ENCODE results near the gene OSBPL1A. TPM values are rescaled to one million over a fixed set of nuclear protein-coding genes. Genes with fewer than 3 reads are reported as not detected.
"Not testable (repeated sequence)": the region's sequence is repeated elsewhere in the genome, so short reads cannot be mapped to it uniquely, and the experiment has no call there.

The OSBPL1A gene
- total and polyA plus RNA-seq, 2 donors from 2014 or later, result 27.0 to 40.3 TPM

DNA sequence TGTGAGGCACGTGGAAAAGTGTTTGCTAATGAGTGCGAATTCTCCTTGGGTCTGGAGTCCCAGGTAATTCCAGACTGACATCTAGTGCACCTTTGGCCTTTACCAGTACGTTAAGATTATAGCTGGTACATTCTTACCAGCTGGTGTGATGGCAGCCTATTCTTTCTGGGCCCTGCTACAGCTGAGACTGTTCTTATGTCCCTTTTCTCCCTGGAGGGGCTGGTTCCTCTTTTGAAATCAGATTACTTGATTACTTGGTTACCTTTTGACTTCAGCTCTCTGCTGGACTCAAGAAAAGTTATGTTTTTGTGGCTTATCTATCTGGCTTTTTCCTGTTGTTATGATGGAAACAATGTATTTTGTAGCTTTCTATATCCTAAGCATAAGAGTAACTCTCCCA, 244.2 kb downstream of the OSBPL1A start:
- DNase-seq (no peak), FAIRE-seq (no peak)
- H3K9ac ChIP-seq (ENCODE audit: low read length in 3 of 3), result no peak overlapping the region
- H3K36me3 ChIP-seq (ENCODE audit: control insufficient read depth in 2 of 3, insufficient read depth in 3 of 3, low read length in 3 of 3), result peaks cover 0 to 11% (median 8%) of the 10 kb centered on the region in 3 donors
- no peak overlapping the region for H3K4me3 ChIP-seq (ENCODE audit: low read length in 3 of 3)
- no peaks in the 10 kb centered on the region for H3K27me3 ChIP-seq (ENCODE audit: control insufficient read depth, insufficient read depth, low read length)
- TF ChIP-seq, protein P1, sequence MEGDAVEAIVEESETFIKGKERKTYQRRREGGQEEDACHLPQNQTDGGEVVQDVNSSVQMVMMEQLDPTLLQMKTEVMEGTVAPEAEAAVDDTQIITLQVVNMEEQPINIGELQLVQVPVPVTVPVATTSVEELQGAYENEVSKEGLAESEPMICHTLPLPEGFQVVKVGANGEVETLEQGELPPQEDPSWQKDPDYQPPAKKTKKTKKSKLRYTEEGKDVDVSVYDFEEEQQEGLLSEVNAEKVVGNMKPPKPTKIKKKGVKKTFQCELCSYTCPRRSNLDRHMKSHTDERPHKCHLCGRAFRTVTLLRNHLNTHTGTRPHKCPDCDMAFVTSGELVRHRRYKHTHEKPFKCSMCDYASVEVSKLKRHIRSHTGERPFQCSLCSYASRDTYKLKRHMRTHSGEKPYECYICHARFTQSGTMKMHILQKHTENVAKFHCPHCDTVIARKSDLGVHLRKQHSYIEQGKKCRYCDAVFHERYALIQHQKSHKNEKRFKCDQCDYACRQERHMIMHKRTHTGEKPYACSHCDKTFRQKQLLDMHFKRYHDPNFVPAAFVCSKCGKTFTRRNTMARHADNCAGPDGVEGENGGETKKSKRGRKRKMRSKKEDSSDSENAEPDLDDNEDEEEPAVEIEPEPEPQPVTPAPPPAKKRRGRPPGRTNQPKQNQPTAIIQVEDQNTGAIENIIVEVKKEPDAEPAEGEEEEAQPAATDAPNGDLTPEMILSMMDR (IDR thresholded peaks at IDR 0.05; ENCODE audit: borderline replicate concordance, extremely low read depth, insufficient read depth), result no peak
- no peaks in the 10 kb centered on the region for H3K4me1 ChIP-seq (ENCODE audit: control insufficient read depth in 2 of 3, insufficient read depth in 2 of 3, low read depth in 1 of 3, low read length in 3 of 3)
- intact Hi-C loops (cut with DNase I), result no loop called here
- no peaks in the 10 kb centered on the region for H3K9me3 ChIP-seq (ENCODE audit: control insufficient read depth in 2 of 3, insufficient read depth in 1 of 3, low read length in 3 of 3)
- H3K27ac ChIP-seq (ENCODE audit: low read depth in 2 of 2, low read length in 2 of 2), result no peak overlapping the region

- H3K4me1 ChIP-seq (ENCODE audit: control insufficient read depth in 2 of 3, insufficient read depth in 2 of 3, low read depth in 1 of 3, low read length in 3 of 3); H3K9ac ChIP-seq (ENCODE audit: low read length in 3 of 3); DNase-seq; H3K27me3 ChIP-seq (ENCODE audit: control insufficient read depth, insufficient read depth, low read length); H3K9me3 ChIP-seq (ENCODE audit: control insufficient read depth in 2 of 3, insufficient read depth in 1 of 3, low read length in 3 of 3); FAIRE-seq; H3K4me3 ChIP-seq (ENCODE audit: low read length in 3 of 3); intact Hi-C loops (cut with DNase I); H3K27ac ChIP-seq (ENCODE audit: low read depth in 2 of 2, low read length in 2 of 2); H3K36me3 ChIP-seq (ENCODE audit: control insufficient read depth in 2 of 3, insufficient read depth in 3 of 3, low read length in 3 of 3): not testable (repeated sequence)
These were observed 248.0 kb downstream of the OSBPL1A start for GRCh38 chr18:24149591-24149990.

DNA sequence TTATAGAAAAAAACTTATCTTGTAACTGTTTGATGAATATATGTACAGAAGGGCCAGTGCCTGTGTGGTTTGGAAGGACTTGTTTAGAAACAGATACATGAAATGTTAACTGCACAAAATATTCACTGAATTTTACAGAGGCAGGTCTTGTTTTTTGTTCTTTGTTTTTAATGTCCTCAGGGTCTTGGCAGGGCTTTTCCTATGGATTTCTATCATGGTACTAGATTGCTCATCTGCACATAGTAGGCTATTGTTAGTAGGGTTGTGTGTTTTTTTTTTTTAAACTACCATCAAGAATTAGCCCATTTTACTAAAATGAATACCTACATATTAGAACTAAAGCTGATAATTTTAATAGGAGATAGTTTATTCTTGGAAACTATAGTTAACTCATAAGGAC, 255.2 kb downstream of the OSBPL1A start:
- TF ChIP-seq, protein P1 (IDR thresholded peaks at IDR 0.05; ENCODE audit: borderline replicate concordance, extremely low read depth, insufficient read depth), result no peak
- H3K27me3 ChIP-seq (ENCODE audit: control insufficient read depth, insufficient read depth, low read length), result no peaks in the 10 kb centered on the region
- no peak for DNase-seq
- no peak overlapping the region for H3K9ac ChIP-seq (ENCODE audit: low read length in 3 of 3)
- H3K4me1 ChIP-seq (ENCODE audit: control insufficient read depth in 2 of 3, insufficient read depth in 2 of 3, low read depth in 1 of 3, low read length in 3 of 3), result peaks cover 0 to 3% (median 2%) of the 10 kb centered on the region in 3 donors
- H3K9me3 ChIP-seq (ENCODE audit: control insufficient read depth in 2 of 3, insufficient read depth in 1 of 3, low read length in 3 of 3), result no peaks in the 10 kb centered on the region
- intact Hi-C loops (cut with DNase I), result no loop called here
- H3K36me3 ChIP-seq (ENCODE audit: control insufficient read depth in 2 of 3, insufficient read depth in 3 of 3, low read length in 3 of 3), result no peaks in the 10 kb centered on the region
- H3K4me3 ChIP-seq (ENCODE audit: low read length in 3 of 3), result no peak overlapping the region
- no peak overlapping the region for H3K27ac ChIP-seq (ENCODE audit: low read depth in 2 of 2, low read length in 2 of 2)
- FAIRE-seq, result no peak

DNA sequence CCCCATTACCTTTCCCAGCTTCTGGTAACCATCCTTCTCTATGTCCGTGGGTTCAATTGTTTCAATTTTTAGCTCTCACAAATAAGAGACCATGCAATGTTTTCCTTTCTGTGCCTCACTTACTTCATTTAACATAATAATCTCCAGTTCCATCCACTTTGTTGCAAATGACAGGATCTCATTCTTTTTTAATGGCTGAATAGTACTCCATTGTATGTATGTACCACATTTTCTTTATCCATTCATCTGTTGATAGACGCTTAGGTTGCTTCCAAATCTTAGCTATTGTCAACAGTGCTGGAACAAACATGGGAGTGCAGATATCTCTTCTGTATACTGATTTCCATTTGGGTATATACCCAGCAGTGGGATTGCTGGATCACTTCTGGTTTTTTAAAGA, 256.9 kb downstream of the OSBPL1A start:
- DNase-seq (no peak), FAIRE-seq (no peak)
- Histone ChIP-seq H3K36me3 (ENCODE audit: control insufficient read depth in 2 of 3, insufficient read depth in 3 of 3, low read length in 3 of 3) (no peaks in the 10 kb centered on the region), H3K27me3 (ENCODE audit: control insufficient read depth, insufficient read depth, low read length) (no peaks in the 10 kb centered on the region), H3K4me3 (ENCODE audit: low read length in 3 of 3) (no peak overlapping the region), H3K9ac (ENCODE audit: low read length in 3 of 3) (no peak overlapping the region), H3K9me3 (ENCODE audit: control insufficient read depth in 2 of 3, insufficient read depth in 1 of 3, low read length in 3 of 3) (no peaks in the 10 kb centered on the region), H3K4me1 (ENCODE audit: control insufficient read depth in 2 of 3, insufficient read depth in 2 of 3, low read depth in 1 of 3, low read length in 3 of 3) (peaks cover 0 to 3% (median 2%) of the 10 kb centered on the region in 3 donors), H3K27ac (ENCODE audit: low read depth in 2 of 2, low read length in 2 of 2) (no peak overlapping the region)
- TF ChIP-seq, protein P1 (IDR thresholded peaks at IDR 0.05; ENCODE audit: borderline replicate concordance, extremely low read depth, insufficient read depth), result no peak
- intact Hi-C loops (cut with DNase I), result no loop called here

Measured in kidney (tissue), 14 donors.